K562 (cell line): ENCODE results near the gene DNAJB13. TPM values are rescaled to one million over a fixed set of nuclear protein-coding genes. Genes with fewer than 3 reads are reported as not detected.

Experiments
- CEBPG ChIP-seq, 3 experiments: fragments of 200-800 bp in 1 of 3; sonication (Bioruptor generic) in 1 of 3; sonication (generic) in 1 of 3; formaldehyde crosslinking in 1 of 3; IDR thresholded peaks in 2 of 3; conservative IDR thresholded peaks in 1 of 3; 2 replicates each; pipeline versions ENCODE4 v1.6.1 to v1.8.0; 2016 to 2022; ENCODE audit warnings: missing compliant biosample characterization in 2 of 3, missing genetic modification characterization in 2 of 3, mild to moderate bottlenecking in 1 of 3, missing genetic modification reagents in 1 of 3
- CHD1 ChIP-seq: fragments of 200-600 bp; sonication (generic); IDR thresholded peaks from one replicate; pipeline ENCODE4 v1.6.1; 2012; ENCODE audit warnings: mild to moderate bottlenecking, moderate library complexity, low read length, inconsistent platforms
- MBD2 ChIP-seq: sonication (generic); IDR thresholded peaks from 2 replicates; pipeline ENCODE4 v1.6.1; 2016; ENCODE audit warnings: low read depth, borderline replicate concordance
- NUFIP1 ChIP-seq: fragments of 450-650 bp; IDR thresholded peaks from 2 replicates; pipeline ENCODE4 v1.6.1; 2018; ENCODE audit not compliant: partially characterized antibody
- POLR2G ChIP-seq: fragments of 200-400 bp; formaldehyde crosslinking; IDR thresholded peaks from 2 replicates; pipeline ENCODE4 v1.6.1; 2017; ENCODE audit warnings: low read depth, mild to moderate bottlenecking, antibody characterized with exemption, low read length, moderate library complexity
- ZNF133 ChIP-seq: fragments of 250-450 bp; sonication (Bioruptor Pico); IDR thresholded peaks from 2 replicates; pipeline ENCODE4 v1.4.0; 2020; ENCODE audit warnings: mild to moderate bottlenecking
- ZNF384 ChIP-seq: IDR thresholded peaks from 2 replicates; pipeline ENCODE4 v1.6.1; 2012; ENCODE audit warnings: low read depth, low read length, improper control_type of control experiment
- polyA plus RNA-seq, 8 experiments: library from polyadenylated mRNA; depleted of rRNA in 4 of 8; stranded (reverse) in 5 of 8; unstranded in 3 of 8; fragments of >200 nt; fragmentation: Nextera tagmentation in 2 of 8; fragmentation: Illumina TruSeq in 1 of 8; extraction: Ambion mirVana in 2 of 8; extraction: Trizol in 1 of 8; gene quantifications; 2 replicates each; pipeline versions ENCODE4 v1.2.1 to v1.2.3, GENCODE V29; 2011 to 2014; ENCODE audit warnings: inconsistent platforms in 1 of 8, missing spikeins in 1 of 8
- total RNA-seq, 7 experiments: library from RNA; depleted of rRNA in 6 of 7; stranded (reverse); fragments of >200 nt in 6 of 7; fragmentation: Illumina TruSeq in 2 of 7; extraction: Trizol in 2 of 7; gene quantifications; 2 replicates each; pipeline versions ENCODE4 v1.2.1 to v1.2.3, GENCODE V29; 2011 to 2021; ENCODE audit warnings: low replicate concordance in 1 of 7
- TF ChIP-seq, protein P1 (sequence below), 2 experiments: fragments of 450-650 bp; formaldehyde crosslinking in 1 of 2; IDR thresholded peaks; 2 replicates each; pipeline versions ENCODE4 v1.4.0 to v1.6.1; 2014 to 2020; ENCODE audit warnings: mild to moderate bottlenecking in 2 of 2, borderline replicate concordance in 1 of 2, low read depth in 1 of 2
- TF ChIP-seq, protein P2 (sequence below): fragments of 450-650 bp; formaldehyde crosslinking; IDR thresholded peaks from 2 replicates; pipeline ENCODE4 v1.4.0; 2022; ENCODE audit warnings: mild to moderate bottlenecking, moderate library complexity
- TF ChIP-seq, protein P3 (sequence below): fragments of 450-650 bp; IDR thresholded peaks from 2 replicates; pipeline ENCODE4 v1.6.1; 2017; ENCODE audit warnings: antibody characterized with exemption, mild to moderate bottlenecking

Gene DNAJB13
- total and polyA plus RNA-seq, 9 of the 15 experiments (the other 6 are each of a cell fraction or from before 2014, with no cell fraction given): 0.14 TPM; not detected in 8

DNA sequence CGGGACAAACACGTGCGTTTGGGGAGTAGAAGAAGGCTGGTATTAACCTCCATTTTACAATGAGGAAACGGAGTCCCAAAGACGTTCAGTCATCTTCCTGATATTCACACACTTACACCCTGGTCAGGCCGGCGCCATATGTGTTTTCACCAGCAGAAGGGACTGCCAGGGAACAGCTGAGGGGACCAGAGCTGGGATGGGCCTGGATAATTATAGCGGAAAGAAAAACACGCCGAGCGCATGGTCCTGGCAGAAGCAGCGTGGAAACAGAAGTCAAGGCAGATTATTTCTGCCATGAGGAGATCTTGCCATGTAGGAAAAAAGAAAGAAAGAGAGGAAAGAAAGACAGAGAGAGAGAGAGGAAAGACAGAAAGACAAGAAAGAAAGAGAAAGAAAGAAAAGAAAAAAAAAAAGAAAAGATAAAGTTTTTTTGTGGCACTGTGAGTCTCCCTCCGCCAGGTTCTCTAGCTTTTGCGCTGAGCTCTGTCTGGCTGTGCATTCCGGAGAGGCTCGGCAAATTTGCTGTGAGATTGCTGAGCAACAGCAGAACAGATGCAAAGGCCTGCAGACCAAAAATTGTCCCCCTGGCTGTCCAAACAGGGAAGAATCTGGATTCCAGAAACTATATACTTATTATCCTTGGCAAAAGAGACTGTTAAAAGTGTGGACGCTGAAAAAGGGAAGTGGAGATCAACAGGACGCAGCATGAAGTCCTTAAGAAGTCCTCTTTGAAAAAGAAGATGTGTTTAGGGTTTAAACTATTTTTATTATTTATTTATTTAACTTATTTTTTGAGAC, 33.1 kb downstream of the DNAJB13 start (continued):
- TF ChIP-seq, protein P1, sequence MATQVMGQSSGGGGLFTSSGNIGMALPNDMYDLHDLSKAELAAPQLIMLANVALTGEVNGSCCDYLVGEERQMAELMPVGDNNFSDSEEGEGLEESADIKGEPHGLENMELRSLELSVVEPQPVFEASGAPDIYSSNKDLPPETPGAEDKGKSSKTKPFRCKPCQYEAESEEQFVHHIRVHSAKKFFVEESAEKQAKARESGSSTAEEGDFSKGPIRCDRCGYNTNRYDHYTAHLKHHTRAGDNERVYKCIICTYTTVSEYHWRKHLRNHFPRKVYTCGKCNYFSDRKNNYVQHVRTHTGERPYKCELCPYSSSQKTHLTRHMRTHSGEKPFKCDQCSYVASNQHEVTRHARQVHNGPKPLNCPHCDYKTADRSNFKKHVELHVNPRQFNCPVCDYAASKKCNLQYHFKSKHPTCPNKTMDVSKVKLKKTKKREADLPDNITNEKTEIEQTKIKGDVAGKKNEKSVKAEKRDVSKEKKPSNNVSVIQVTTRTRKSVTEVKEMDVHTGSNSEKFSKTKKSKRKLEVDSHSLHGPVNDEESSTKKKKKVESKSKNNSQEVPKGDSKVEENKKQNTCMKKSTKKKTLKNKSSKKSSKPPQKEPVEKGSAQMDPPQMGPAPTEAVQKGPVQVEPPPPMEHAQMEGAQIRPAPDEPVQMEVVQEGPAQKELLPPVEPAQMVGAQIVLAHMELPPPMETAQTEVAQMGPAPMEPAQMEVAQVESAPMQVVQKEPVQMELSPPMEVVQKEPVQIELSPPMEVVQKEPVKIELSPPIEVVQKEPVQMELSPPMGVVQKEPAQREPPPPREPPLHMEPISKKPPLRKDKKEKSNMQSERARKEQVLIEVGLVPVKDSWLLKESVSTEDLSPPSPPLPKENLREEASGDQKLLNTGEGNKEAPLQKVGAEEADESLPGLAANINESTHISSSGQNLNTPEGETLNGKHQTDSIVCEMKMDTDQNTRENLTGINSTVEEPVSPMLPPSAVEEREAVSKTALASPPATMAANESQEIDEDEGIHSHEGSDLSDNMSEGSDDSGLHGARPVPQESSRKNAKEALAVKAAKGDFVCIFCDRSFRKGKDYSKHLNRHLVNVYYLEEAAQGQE (IDR thresholded peaks at IDR 0.05; ENCODE audit: borderline replicate concordance): no peak
- TF ChIP-seq, protein P1 (CRISPR knock-in tag; IDR thresholded peaks at IDR 0.05; ENCODE audit: low read depth): no peak
- TF ChIP-seq POLR2G: no peak
- TF ChIP-seq, protein P2, sequence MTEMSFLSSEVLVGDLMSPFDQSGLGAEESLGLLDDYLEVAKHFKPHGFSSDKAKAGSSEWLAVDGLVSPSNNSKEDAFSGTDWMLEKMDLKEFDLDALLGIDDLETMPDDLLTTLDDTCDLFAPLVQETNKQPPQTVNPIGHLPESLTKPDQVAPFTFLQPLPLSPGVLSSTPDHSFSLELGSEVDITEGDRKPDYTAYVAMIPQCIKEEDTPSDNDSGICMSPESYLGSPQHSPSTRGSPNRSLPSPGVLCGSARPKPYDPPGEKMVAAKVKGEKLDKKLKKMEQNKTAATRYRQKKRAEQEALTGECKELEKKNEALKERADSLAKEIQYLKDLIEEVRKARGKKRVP (CRISPR knock-in tag): peak; percentile 18; the same call in 1 of the 2 replicates
- TF ChIP-seq ZNF133 (CRISPR knock-in tag): no peak
- TF ChIP-seq, protein P3, sequence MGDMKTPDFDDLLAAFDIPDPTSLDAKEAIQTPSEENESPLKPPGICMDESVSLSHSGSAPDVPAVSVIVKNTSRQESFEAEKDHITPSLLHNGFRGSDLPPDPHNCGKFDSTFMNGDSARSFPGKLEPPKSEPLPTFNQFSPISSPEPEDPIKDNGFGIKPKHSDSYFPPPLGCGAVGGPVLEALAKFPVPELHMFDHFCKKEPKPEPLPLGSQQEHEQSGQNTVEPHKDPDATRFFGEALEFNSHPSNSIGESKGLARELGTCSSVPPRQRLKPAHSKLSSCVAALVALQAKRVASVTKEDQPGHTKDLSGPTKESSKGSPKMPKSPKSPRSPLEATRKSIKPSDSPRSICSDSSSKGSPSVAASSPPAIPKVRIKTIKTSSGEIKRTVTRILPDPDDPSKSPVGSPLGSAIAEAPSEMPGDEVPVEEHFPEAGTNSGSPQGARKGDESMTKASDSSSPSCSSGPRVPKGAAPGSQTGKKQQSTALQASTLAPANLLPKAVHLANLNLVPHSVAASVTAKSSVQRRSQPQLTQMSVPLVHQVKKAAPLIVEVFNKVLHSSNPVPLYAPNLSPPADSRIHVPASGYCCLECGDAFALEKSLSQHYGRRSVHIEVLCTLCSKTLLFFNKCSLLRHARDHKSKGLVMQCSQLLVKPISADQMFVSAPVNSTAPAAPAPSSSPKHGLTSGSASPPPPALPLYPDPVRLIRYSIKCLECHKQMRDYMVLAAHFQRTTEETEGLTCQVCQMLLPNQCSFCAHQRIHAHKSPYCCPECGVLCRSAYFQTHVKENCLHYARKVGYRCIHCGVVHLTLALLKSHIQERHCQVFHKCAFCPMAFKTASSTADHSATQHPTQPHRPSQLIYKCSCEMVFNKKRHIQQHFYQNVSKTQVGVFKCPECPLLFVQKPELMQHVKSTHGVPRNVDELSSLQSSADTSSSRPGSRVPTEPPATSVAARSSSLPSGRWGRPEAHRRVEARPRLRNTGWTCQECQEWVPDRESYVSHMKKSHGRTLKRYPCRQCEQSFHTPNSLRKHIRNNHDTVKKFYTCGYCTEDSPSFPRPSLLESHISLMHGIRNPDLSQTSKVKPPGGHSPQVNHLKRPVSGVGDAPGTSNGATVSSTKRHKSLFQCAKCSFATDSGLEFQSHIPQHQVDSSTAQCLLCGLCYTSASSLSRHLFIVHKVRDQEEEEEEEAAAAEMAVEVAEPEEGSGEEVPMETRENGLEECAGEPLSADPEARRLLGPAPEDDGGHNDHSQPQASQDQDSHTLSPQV: peak; percentile 89; the same call in 1 of the 2 replicates
- no peak for TF ChIP-seq NUFIP1
- peak; percentile 37 for TF ChIP-seq CHD1
- TF ChIP-seq MBD2: no peak
- 0 out of 2 replicates have a peak, but pooled peaks have one; percentile 39 for TF ChIP-seq CEBPG (CRISPR knock-in tag; IDR thresholded peaks at IDR 0.05)
- no peak for TF ChIP-seq CEBPG (tag; conservative IDR thresholded peaks at IDR 0.05 in 1 of 2, IDR thresholded peaks at IDR 0.05 in 1 of 2)
- TF ChIP-seq ZNF384: no peak
